Measurements from ENCODE around the gene PACRG.

PACRG gene

GRCh38 chr6:163241683-163242082, 513.9 kb downstream of the PACRG start:
- H3K4me3 ChIP-seq (ENCODE audit: low read depth, low read length) = no peak overlapping the region
- no peak for TF ChIP-seq CTCF (IDR thresholded peaks at IDR 0.05; ENCODE audit: insufficient read depth, low read depth, low read length, missing control alignments)

GRCh38 chr6:163243083-163243482, 515.3 kb downstream of the PACRG start:
- no peak for TF ChIP-seq CTCF (IDR thresholded peaks at IDR 0.05; ENCODE audit: insufficient read depth, low read depth, low read length, missing control alignments)
- no peak overlapping the region for H3K4me3 ChIP-seq (ENCODE audit: low read depth, low read length)
- DNase-seq (ENCODE audit: low read depth) = no peak

More at GRCh38 chr6:163241683-163242082, 513.9 kb downstream of the PACRG start:
- DNase-seq (ENCODE audit: low read depth) = no peak

GRCh38 chr6:163243692-163244589, 516.2 kb downstream of the PACRG start:
- no peak overlapping the region for H3K4me3 ChIP-seq (ENCODE audit: low read depth, low read length)
- no peak for DNase-seq (ENCODE audit: low read depth)
- no peak for TF ChIP-seq CTCF (IDR thresholded peaks at IDR 0.05; ENCODE audit: insufficient read depth, low read depth, low read length, missing control alignments)

GRCh38 chr6:163248051-163248450, 520.3 kb downstream of the PACRG start:
- TF ChIP-seq CTCF (IDR thresholded peaks at IDR 0.05; ENCODE audit: insufficient read depth, low read depth, low read length, missing control alignments) = no peak
- no peak for DNase-seq (ENCODE audit: low read depth)
- no peak overlapping the region for H3K4me3 ChIP-seq (ENCODE audit: low read depth, low read length)

GRCh38 chr6:163249651-163250101, 521.9 kb downstream of the PACRG start:
- H3K4me3 ChIP-seq (ENCODE audit: low read depth, low read length) = no peak overlapping the region
- TF ChIP-seq CTCF (IDR thresholded peaks at IDR 0.05; ENCODE audit: insufficient read depth, low read depth, low read length, missing control alignments) = no peak
- no peak for DNase-seq (ENCODE audit: low read depth)

GRCh38 chr6:163250116-163250515, 522.3 kb downstream of the PACRG start:
- DNase-seq (ENCODE audit: low read depth) = no peak
- no peak for TF ChIP-seq CTCF (IDR thresholded peaks at IDR 0.05; ENCODE audit: insufficient read depth, low read depth, low read length, missing control alignments)
- H3K4me3 ChIP-seq (ENCODE audit: low read depth, low read length) = no peak overlapping the region
